Embryonic facial prominence (tissue), 1 donor: Measurements from ENCODE around the gene PDRG1.
"Not testable (repeated sequence)": the region's sequence is repeated elsewhere in the genome, so short reads cannot be mapped to it uniquely, and the experiment has no call there.

Source experiments
- DNase-seq: peaks from one replicate; pipeline ENCODE4 v3.0.0-alpha.2; 2016; ENCODE audit errors: extremely low spot score

The PDRG1 gene

DNA sequence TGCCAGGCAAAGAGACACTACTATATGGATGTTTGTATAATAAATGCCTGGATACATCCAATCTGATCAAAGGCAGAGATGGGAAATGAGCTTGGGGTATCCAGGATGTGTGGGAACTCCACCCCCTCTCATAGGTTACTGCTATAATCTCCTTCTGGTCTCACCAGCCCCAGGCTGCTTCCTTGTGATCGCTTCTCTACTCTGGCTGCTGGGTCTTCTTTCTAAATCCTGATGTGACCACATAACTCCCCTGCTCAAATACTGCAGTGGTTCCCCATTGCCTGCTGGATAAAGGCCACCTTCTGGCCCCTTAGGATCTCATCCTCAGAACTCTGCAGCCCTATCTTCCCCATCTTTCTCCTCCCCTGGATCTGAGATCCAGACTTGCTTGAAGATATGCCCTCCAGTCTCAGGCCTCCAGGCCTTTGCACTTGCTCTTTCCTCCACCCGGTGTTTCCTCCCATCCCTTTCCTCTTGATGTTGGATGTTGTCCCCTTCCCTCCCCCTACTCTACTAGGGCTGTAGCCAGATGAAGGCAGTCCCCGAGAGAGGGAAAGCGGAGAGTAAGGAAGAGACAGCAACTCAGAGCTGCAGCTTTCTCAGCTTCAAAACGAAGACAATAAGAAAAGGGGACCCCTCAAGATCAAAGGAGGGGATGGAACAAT, 15.3 kb upstream of the PDRG1 start:
- DNase-seq, result no peak

- DNase-seq, result no peak
Observed at GRCh38 chr20:31963889-31964288, 12.0 kb upstream of the PDRG1 start.

DNA sequence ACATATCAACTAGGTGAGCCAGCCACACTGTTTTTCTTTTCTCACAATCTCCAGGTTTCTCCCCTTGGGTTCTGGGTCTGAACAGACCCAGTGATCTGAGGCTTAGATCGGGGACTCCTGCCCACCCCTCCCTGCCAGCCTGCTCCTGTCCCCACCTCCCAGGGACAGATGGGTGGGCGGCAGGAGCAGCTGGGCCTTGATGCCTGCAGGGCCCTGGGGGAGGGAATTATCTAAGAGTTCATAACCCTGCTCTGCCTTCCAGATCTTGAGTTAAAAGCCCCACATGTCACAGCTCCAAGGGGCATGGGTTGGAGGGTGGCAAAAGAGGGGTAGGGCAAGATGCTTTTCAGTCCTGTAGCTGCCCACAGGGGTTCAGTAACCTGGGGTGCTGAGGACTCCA, 10.9 kb upstream of the PDRG1 start:
- DNase-seq, result no peak

DNA sequence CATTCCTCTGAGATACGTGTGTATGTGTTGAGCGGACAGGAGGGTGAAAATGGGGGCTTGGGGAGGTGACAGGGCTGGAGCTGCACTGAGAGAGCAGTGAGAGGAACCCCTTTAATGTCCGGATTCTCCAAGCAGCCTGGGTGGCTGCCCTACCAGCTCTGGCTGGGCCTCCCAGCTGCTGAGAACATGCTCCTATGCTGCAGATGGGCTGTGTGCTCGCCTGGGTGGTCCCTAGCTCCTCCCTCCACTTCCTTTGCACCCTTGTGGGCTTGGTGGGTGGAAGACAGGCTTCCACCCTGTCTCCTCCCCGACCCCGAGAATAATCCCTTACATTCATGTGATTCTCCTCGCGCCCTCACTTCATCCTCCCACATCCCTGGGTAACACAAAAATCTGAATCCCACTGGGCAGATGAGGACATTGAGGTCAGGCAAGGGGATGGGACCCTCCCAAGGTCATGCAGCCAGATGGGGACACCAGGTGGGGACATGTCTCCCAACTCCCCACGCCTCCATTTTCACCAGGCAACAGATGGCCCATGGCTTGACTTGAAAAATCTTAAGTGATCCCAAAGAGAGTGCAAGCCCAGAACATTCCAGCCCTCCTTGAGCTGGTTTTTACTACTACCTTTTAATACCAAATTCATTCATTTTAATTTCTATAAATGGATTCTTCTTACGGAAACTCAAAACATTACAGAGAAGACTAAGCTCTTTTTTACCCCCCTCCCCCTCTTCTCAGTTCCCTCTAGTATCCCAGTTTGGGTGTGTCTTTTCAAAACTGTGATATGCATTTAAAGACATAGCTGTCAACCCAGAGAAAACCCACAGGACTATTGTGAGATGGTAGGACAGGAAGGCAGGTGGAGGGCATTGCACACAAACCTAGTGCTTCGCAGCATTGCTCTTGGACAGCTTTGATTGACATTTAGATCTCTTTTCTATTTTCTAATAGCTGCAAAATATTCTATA, 5.0 kb upstream of the PDRG1 start:
- no peak for DNase-seq

GRCh38 chr20:31954500-31954899, 2.7 kb upstream of the PDRG1 start:
- no peak for DNase-seq

DNA sequence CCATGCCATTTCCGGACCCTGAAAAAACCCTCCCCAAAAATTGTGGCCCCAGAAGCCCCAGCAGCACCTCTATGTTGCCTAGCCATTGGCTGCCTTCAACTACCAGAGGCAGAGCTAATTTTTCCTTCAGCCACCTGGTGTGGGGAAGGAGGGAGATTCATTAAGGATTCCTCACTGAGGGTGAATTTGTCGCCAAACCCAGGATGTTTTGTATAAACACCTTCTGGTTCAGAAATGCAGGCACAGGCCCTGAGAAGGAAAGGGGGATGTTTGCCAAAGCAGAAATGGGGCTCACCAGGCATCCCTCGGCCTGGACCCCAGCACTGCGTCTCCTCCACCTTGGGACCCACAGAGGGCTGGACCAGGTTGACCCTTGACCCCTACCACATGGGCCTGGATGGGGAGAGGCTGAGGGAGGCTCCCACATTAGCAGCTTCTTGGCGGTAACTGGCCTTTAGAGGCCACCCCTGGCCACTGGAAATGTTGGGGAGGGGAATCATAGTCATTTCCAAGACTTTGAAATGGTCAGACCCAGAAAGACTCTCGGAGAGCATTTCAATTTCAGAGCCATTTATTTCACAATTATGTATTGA, 1.8 kb upstream of the PDRG1 start:
- no peak for DNase-seq

DNA sequence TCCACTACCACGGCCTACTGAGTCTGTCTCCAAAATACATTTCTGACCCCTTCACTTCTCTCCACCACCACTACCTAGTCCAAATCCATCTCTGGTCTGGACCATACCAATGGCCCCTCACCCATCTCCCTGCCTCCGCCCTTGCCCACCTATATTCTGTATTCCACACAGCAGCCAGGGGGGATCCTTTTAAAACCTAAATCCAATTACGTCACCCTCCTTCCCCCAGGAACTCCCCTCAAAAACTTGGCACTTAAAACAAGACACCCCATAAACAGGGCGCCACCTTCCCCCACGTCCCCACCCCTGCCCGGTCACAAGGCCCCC, 680 bp downstream of the PDRG1 start:
- no peak for DNase-seq

DNA sequence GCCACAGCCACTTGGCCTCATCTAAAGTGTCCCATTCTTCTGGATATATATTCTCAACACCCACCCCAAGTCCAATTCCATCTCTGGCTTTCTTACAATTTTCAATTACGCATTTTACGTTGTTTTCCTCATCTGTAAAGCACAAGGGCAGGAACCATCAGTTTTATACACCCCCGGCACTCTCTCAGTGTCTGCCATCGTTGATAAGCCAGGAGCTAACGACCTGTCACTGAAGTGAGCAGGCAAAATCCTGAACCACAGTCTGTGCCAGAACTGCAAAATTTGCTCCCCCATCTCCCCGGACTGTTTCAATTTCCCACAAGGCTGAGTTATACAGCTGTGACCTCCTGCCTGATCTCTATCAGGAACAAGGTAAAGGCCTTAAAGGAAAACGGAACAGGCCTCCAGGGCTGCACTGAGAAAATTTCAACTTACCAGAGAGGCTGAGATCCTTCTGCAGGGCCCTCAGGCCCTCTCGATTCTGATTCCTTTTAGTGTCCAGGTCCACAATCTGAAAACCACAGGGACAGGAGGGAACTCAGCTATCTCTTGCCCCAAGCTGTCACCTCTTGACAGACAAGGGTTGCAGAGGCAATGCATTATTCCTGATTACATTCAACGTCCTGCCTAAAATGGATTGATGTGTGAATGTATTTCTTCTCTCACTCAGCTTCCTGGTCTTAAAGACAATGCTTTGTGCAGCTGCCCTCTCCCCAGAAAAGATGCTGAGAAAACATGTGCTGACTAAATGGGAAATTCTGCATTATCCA, 1.8 kb downstream of the PDRG1 start:
- no peak for DNase-seq

GRCh38 chr20:31948008-31948407, 3.8 kb downstream of the PDRG1 start:
- DNase-seq, result no peak

DNA sequence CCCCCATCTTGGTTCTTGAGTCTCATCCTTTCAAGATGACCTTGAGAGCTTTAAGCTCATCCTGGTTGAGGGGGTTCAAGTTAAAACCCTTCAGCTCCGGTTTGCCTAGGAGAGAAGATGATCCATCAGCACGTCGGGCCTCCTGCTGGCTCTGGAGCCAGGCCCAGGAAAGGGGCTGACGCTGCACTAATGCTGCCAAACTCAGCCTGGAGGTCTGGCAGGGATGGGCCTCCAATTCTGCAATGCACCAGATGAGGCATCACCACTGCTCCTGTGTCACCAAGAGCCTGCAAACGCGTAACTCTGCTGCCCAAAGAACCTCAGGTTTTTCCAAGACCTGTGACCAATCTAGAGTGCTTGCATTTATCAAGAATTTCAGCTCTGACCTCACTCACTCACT, 6.1 kb downstream of the PDRG1 start:
- DNase-seq, result no peak

DNA sequence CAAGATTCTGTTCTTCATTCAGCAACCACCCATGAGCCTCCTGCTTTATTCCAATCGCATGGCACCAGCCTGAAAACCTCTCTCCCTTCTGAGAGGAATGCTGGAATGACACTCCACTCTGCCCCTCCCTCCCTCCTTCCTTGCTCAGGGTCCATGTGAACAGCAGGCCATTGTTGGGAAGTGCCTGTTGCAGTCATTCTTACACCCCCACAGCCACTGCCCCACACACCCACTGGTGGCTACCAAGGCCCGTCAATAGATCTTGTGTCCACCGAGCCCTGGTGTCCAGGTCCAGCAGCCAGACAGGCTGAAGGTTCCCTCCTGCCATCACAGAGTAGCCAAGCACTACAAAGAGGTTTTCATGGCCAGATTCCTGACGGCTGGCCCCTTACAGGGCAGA, 6.5 kb downstream of the PDRG1 start:
- no peak for DNase-seq

DNA sequence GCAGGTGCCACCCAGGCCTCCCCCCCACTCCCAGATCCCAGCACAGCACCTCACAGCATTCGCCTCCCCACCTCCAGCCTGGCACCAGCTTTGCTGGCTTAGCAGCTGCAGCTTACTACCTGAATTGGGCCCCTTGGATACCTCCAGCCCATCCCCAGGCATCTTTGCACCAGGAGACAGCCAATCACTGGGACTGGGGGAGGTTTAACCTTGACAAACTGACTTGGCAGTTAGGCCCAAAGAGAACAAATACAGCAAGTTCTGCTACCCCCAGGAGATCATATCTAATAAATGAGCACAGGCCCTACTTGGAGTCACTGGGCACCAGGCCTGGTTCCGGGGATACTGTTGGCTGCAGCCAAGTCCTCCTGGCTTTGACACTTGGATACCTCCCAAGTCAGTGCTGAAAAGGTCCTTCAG, 8.8 kb downstream of the PDRG1 start:
- no peak for DNase-seq

DNA sequence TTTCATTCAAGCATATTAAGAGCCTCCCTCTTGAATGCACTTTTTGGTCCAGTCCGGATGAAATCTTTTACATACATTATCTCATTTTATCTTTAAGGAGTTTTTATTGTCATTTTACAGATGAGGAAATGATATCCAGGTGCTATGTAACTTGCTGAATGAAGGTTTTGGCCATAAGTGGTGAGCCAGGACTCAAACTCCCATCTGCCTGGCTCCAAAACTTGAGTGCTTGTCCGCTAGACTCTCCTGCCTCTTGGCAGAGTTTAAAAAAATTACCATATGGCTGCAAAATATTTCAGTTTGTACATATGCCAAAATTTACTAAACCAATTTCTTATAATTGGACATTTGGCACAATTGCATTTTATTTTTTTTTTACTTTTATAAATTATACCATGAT, 12.2 kb downstream of the PDRG1 start:
- DNase-seq, result no peak

- DNase-seq, result no peak
Observed at GRCh38 chr20:31937820-31938219, 14.0 kb downstream of the PDRG1 start.

GRCh38 chr20:31936420-31936819, 15.4 kb downstream of the PDRG1 start:
- DNase-seq, result no peak

GRCh38 chr20:31934968-31935764, 16.7 kb downstream of the PDRG1 start:
- no peak for DNase-seq

GRCh38 chr20:31934491-31934890, 17.4 kb downstream of the PDRG1 start:
- no peak for DNase-seq

DNA sequence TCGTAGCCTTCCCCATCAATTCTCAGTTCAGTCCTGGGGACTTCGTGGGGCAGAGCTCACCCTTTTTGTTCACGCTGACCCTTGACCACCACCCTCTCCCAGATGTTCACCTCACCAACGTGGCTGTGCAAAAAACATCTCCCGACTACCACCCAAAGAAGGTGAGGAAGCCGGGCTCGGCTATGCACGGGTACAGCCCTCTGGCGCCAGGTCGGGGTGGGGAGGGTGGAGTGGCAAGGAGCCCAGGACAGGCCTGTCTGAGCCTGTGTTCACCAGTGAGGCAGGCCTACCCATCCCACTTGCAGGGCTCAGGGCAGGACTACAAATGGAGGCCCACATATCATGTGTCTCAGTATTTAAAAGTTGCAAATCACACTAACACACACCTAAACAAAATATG, 18.1 kb downstream of the PDRG1 start:
- DNase-seq, result no peak

DNA sequence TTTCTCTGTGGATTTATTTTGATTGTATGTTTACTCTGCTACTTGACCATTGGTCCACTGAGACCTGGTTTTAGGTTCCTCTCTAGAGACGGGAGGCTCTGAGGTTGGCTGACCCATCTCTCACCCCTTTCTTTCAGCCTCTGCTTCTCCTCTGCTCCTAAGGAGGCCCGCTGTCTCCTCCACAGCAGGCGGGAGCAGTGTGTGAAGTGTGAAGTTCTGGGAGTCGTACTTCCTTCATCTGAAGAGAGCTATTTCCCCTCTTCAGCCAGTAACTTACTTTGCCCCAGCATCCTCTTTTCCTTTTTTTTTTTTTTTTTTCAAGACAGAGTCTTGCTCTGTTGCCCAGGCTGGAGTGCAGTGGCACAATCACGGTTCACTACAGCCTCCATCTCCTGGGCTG, 21.1 kb downstream of the PDRG1 start:
- DNase-seq, result no peak

DNA sequence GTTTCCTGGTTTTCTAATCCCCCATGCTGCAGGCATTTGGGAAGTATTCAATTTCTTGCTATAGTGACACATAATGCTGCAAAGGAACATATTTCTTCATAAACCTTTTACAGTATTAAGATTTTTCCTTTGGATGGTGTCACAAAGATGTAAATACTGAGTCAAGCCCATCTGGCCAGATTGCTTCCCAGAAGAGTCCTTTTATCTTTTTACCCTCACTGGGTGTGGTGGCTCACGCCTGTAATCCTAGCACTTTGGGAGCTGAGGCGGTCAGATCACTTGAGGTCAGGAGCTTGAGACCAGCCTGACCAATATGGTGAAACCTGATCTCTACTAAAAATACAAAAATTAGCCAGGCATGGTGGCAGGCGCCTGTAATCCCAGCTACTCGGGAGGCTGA, 22.2 kb downstream of the PDRG1 start:
- not testable (repeated sequence) for DNase-seq

DNA sequence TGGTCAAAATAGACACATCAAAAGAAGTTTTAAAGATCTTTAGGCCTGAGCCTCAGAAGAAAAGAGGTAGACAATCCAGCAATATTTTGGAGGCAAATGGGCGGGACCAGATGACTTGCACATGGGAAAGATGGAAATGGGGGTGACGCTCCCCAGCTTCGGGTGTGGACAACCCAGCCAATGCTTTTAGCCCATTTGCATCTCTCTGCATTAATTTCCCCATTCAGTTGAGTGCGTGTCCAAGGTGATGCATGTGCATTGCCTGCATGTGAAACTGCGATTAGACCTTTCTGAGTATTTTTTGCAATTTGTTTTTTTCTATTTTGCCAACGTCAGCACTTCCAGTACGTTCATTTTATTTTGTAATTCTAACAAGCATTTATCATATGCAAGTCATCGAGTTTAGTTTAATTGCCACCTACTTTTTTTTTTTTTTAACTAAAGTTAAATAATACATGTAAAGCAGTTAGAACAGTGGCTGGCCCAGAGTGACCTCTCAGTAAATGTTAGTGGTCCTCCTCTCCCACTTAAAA, 24.2 kb downstream of the PDRG1 start:
- DNase-seq, result no peak
